GM18508 (cell line): ENCODE data around the gene RUNX1.

ENCODE experiments used
- ATAC-seq: cut with Tn5 transposase; IDR thresholded peaks from one replicate; pipeline ENCODE4 v1.9.1; 2021; ENCODE audit warnings: moderate number of reproducible peaks; ENCODE audit not compliant: insufficient read depth, unreplicated experiment

RUNX1 gene

GRCh38 chr21:34911360-34911759 is 137.7 kb downstream of the RUNX1 start:
- no peak for ATAC-seq

GRCh38 chr21:34910396-34910795 is 138.7 kb downstream of the RUNX1 start:
- no peak for ATAC-seq

GRCh38 chr21:34909492-34910292 is 139.4 kb downstream of the RUNX1 start:
- no peak for ATAC-seq

GRCh38 chr21:34908419-34909055 is 140.6 kb downstream of the RUNX1 start:
- no peak for ATAC-seq

GRCh38 chr21:34907461-34908418 is 141.4 kb downstream of the RUNX1 start:
- no peak for ATAC-seq

DNA sequence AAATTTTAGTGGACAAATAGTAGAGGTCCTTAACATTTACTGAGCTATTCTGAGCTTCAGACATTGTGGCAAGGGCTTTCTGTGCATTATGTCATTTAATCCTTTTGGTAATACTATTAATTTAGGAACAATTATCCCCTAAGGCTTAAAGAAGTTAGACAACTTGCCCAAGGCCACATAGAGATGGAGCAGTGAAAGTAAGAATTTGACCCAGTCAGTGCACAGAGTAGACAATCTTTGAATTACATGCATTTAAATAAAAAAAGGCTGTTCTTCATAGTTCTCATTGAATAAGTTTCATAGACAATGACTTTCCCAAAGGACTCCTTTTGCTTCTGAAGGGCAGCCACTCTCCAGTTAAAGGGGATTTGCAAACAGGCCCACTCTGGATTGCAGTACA is 142.7 kb downstream of the RUNX1 start:
- no peak for ATAC-seq

DNA sequence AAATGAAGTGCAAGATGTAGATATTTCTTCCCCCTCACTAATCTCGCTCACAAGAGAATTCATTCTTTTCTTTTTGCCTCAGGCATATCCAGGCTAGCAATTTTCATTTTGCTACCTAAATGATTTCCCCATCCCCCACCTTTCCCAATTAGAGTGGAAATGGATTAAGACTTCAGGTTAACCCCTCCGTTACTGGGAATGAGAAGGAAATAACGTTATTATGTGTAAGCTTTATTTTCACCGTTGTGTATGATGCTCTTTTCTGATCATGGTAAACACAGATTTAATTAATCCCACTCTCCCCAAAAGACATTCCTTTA is 143.9 kb downstream of the RUNX1 start:
- ATAC-seq, result no peak

DNA sequence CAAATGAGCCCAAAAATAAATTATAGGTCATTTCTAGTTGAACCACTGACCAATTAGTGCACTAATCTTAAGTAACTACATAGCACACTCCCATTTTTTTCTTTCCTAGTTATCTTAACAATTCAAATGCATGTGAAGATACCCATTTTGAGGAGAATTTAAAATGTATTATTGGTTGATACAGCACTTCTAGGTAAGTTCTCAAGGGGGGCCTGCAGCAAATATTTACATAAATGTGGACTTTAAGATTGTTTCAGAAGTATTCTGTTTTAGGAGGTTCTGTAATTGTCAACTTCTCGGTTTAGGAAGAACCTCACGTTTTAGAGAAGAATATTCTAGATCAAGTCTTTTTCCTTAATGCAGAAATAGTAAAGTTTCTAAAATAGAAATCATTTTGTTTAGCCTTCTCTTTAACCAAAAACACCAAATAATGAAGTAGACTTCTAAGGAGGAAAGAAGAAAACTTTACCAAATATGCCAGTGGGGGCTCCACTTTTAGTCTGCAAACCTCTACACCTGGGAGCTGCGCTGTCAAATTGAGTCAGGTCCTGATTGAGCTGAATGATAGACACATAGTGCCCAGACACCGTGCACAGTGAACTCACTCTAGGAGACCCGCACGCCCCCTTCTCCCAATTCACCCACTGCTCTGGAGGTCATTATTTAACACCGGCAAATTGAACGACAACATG is 144.4 kb downstream of the RUNX1 start:
- ATAC-seq, result no peak

DNA sequence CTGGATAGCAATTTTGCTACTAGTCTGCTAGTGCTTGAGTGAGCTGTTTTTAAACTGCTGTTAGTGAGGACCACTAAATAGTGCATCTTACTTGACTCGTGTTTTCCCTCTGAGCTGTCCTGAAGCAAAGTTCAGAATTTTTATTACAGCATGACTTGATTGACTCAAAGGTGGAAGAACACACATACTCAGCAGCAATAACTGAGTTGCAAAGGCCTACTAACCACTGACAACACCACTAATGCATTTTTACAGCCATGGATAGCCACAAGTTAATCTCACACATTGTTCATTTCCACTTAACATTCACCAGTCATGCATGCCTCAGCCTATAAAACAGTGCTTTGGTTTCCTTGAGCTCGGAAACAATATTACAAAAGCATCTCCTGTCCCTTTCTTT is 148.7 kb downstream of the RUNX1 start:
- no peak for ATAC-seq

- ATAC-seq, result no peak
Measured at GRCh38 chr21:34899760-34900159, 149.3 kb downstream of the RUNX1 start.

GRCh38 chr21:34899302-34899701 is 149.8 kb downstream of the RUNX1 start:
- no peak for ATAC-seq

GRCh38 chr21:34897828-34898227 is 151.3 kb downstream of the RUNX1 start:
- no peak for ATAC-seq

GRCh38 chr21:34894401-34894800 is 154.7 kb downstream of the RUNX1 start:
- no peak for ATAC-seq

DNA sequence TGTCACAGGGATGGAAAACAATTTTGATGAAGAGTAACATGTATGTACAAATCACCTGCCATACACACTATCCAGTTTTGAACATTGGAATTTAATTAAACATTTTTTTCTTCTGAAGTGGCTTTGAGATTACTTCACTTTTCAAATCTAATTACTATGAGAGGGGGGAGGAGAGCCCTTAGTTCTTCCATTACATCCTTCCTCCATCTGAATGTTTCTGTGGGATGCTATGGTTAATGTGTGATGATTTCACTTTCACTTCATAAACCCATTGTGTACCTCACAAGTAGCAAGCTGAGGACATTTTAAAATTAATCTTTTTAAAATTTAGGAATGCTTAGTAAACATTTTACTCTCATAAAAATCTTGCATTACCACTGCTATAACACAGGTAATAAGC is 156.9 kb downstream of the RUNX1 start:
- ATAC-seq, result no peak

GRCh38 chr21:34891613-34891943 is 157.5 kb downstream of the RUNX1 start:
- no peak for ATAC-seq

DNA sequence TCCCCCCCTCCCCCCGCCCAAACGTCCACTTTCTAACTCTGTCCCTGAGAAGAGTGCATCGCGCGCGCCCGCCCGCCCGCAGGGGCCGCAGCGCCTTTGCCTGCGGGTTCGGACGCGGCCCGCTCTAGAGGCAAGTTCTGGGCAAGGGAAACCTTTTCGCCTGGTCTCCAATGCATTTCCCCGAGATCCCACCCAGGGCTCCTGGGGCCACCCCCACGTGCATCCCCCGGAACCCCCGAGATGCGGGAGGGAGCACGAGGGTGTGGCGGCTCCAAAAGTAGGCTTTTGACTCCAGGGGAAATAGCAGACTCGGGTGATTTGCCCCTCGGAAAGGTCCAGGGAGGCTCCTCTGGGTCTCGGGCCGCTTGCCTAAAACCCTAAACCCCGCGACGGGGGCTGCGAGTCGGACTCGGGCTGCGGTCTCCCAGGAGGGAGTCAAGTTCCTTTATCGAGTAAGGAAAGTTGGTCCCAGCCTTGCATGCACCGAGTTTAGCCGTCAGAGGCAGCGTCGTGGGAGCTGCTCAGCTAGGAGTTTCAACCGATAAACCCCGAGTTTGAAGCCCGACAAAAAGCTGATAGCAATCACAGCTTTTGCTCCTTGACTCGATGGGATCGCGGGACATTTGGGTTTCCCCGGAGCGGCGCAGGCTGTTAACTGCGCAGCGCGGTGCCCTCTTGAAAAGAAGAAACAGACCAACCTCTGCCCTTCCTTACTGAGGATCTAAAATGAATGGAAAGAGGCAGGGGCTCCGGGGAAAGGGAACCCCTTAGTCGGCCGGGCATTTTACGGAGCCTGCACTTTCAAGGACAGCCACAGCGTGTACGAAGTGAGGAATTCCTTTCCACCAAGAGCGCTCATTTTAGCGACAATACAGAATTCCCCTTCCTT is 158.1 kb downstream of the RUNX1 start:
- ATAC-seq, result no peak

DNA sequence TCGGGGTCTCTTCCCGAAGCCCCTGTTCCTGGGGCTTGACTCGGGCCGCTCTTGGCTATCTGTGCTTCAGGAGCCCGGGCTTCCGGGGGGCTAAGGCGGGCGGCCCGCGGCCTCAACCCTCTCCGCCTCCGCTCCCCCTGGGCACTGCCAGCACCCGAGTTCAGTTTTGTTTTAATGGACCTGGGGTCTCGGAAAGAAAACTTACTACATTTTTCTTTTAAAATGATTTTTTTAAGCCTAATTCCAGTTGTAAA is 158.7 kb downstream of the RUNX1 start:
- ATAC-seq, result no peak

GRCh38 chr21:34889676-34890469 is 159.2 kb downstream of the RUNX1 start:
- ATAC-seq, result no peak

DNA sequence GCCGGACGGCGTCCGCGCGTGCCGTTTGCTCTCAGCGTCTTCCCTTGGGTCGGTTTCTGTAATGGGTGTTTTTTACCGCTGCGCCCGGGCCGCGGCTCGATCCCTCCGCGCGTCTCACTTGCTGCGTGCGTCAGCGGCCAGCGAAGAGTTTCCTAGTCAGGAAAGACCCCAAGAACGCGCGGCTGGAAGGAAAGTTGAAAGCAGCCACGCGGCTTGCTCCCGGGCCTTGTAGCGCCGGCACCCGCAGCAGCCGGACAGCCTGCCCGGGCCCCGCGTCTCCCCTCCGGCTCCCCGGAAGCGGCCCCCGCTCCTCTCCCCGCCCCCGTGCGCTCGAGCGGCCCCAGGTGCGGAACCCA is 159.8 kb downstream of the RUNX1 start:
- ATAC-seq, result no peak
